HG03097 (cell line): ENCODE results near the gene PCP2.

Experiments used
- ATAC-seq: cut with Tn5 transposase; IDR thresholded peaks from one replicate; pipeline ENCODE4 v1.9.1; 2021; ENCODE audit not compliant: unreplicated experiment, low FRiP score

PCP2 gene

GRCh38 chr19:7640803-7641202, 7.3 kb upstream of the PCP2 start:
- no peak for ATAC-seq

GRCh38 chr19:7639863-7640348, 6.4 kb upstream of the PCP2 start:
- no peak for ATAC-seq

- ATAC-seq: no peak
Observed at GRCh38 chr19:7638802-7639465, 5.4 kb upstream of the PCP2 start.

GRCh38 chr19:7637374-7638256, 4.1 kb upstream of the PCP2 start:
- ATAC-seq: no peak

DNA sequence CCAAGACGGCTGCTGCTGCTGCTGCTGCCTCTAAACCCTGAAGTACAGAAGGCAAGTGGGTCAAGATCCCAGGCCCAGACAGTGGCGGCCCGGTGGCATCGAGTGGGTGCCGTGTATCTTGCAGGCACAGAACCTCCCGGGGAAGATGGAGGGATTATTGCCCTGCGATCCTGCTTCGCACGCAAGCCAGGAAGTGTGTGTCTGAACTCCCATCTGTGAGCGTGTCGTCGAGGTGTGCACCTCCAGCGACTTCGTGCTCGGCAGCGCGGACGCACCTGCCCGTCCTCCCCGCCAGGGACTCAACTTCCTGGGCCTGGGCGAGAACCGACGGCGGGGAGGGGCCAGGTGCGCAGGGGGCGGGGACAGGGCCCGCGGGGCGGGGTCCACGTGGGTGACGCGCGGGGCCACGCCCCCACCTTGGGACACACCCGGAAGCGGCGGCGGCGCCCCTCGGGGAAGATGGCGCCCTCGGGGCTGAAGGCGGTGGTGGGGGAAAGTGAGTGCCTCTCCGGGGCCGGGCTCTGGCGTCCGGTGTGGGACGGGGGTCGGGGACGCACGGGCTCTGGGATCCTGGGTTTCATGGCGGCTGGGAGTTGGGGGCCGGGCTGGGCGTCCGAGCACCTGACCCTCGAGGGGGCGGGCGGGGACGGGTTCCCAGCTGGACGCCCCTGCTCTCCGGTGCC, 3.3 kb upstream of the PCP2 start, which contains the start of gene STXBP2:
STXBP2 (plus strand) TSS at position 420 of the 683 bp plus-strand sequence; CDS start at position 460, 40 bp downstream.
- peak; percentile 52 for ATAC-seq

- no peak for ATAC-seq
Observed at GRCh38 chr19:7636317-7636690, 2.8 kb upstream of the PCP2 start.

DNA sequence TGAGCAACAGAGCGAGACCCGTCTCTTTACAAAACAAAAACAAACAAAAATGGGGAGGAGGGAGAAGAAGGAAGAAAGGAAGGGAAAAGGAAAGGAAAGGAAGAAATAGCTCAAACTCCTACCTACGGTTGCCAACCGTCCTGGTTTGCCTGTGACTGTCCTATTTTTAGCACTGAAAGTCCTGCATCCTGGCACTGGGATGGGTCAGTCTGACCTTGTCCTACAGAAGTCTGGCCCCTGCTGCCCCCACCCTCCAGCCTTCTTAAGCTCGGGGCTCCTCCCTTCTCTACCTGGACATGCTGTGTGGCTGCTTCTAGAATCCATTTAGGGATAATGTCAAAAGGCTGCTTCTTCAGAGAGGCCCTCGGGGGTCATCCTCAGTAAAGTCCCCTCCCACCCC, 2.2 kb upstream of the PCP2 start:
- ATAC-seq: no peak

DNA sequence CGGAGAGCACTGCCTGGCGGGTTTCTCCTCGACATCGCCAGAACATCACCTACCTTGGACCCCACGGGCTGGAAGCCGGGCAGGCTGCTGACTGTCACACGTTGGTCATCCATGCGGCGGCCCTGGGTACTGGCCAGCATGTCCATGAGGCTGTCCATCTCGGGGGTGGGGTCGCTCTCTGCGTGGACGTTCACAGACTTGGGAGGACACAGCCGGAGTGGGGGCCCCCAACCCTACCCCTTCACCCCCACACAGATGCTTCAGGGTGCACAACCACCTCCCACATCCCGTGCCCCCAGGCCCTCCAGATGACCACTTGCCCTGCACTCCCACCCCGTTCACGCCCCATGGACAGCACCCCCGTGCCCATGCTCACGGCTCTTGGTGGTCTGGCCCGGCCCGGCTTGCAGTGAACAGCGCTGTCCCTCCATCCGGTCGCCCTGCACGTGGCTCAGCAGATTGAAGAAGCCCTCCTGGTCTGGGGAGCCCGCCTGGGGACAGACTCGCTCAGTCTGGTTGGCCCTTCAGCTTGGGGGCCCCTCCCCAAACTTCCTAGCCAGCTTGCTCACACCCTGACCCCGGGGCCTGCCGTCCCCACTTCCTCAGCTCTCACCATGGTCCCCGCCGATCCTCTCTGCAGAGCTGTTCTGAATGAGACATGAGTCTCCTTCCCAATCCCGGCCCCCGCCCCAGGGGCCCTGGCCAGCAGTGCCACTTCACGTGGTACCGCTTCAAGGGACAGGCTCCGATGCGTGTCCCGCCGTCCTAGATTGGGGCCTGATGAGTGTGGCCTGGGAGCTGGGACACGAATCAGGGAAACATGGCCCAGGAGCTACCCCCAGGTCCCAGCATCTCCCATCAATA, 947 bp downstream of the PCP2 start:
- ATAC-seq: no peak

DNA sequence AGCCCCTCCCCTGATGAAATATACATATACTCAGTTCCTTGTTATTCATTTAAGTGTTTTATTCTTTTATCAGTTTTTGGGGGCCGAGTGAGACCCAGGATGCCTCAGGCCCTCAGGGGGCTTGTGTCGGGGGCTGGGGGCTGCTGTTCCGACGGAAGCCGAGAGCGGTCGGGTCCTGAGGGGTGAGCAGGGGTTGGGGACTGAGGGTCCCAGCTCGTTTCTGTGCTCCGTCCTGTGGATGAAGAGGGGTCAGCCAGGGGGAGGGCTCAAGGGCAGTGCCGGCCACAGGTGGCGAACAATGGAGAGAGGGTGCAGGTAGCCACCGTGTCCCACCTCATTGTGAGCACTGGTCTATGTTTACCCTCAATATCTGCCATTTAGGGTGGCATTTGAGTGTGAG, 1.9 kb downstream of the PCP2 start:
- no peak for ATAC-seq

DNA sequence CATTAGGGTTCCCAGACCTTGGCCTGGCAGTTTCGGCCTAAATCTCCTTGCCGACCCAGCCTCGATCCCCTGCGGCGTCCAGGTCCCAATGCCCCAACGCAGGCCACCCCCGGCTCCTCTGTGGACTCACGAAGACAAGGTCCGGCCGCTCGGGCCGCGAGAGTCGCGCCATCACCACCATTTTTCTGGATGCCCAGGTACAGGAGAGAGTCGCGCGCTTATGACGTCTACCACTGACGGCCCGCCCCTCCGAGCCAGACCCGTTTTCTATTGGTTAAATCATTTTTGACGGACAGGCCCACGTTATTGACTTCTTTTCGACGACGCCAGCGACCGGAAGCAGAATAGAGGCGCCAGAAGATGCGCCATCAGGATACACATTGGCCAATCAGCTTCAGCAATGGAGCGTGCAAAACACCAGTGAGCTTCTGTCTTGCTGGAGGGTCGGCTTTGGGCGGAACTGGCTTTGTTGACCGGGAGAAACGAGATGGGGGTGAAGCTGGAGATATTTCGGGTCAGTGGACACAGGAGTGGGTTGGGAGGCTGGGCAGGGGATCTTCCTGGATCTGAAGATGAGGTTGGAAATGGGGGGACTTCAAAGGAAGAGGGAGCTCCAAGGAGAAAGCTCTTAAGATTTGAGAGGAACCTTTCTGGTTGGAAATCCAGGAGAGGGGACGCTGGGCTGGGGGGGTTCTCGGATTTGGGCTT, 4.0 kb downstream of the PCP2 start, which contains the start of the genes PET100 and XAB2:
PET100 (plus strand) TSS at position 447 of the 708 bp plus-strand sequence; CDS start at position 488, 41 bp downstream.
XAB2 (minus strand) TSS at position 199 of the 708 bp plus-strand sequence; CDS start at position 181, 18 bp downstream.
- peak; percentile 81 for ATAC-seq

DNA sequence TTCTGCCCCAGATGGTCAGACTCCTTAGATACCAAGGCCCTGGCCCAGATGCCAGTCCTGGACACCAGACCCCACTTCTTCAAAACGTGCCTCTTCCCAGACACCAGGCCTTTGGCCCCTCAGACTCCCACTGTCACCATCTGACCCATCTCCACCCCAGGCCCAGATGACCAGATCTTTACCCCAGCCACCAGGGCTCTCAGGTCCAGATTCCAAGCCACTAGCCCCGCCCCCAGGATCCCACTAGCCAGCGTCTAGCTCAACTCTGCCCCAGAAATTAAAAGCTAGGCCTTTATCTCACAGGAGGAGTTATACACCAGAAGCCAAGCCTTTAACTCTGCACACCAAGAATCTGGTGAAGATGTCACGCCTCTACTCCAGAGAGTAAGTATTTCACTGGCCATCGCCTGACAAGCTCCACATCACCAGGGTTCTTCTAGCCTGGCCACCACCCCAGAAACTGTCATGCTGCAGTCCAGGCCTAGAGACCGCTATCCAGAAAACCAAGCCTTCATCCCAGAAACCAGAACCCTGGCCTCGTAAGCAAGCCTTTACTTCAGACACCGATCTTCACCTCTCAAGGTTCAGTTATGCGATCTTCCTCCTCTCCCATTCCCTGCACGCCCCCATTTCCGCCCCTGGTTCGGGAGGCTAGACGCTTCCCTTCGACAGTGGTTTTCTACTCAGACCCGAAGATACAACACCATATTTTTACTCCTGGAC, 4.8 kb downstream of the PCP2 start:
- no peak for ATAC-seq

DNA sequence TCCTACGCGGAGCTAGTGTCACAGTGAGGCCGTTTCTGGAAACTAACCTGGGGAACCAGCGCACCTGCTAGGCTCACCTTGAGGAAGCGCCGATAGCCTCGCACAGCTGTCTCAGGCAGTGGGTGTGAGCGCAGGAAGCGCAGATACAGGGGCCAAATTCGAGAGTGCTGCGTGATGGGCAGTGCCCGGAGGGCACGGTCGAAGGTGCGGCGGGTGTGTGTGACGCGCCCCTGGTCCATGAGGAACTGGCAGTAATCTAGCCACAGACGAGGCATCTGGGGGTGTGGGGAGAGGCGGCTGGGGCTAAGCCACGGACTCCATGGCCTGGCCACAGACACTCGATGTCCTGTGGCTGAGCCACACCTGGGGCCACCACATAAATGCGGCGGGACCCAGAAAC, 6.4 kb downstream of the PCP2 start:
- no peak for ATAC-seq

DNA sequence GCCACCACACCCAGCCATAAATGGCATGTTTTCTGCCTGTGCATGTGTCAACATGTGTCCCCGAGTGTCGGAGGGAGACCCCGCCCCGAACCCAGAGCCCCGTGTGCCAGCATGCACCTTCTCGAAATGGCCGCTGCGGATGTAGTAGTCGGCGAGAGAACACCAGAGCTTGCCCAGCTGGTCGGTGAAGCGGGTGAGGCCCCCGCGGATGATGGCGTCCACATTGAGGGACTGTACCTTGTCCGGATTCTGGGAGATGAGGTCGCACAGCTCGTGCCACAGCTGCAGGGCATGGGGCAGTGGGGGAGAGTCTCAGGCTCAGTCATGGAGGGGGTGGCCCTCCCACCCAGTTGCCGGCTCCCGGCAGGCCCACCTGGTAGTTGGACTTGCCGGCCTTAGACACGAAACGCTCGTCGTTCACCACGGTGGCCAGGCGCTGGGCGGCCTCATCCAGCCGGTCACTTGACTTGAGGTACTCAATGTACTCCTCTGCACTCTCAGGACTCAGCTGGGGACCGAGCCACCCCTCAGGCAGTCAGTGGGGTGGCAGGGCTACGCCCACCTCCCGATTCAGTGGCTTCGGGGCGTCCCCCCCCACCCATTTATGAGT, 7.7 kb downstream of the PCP2 start:
- no peak for ATAC-seq

DNA sequence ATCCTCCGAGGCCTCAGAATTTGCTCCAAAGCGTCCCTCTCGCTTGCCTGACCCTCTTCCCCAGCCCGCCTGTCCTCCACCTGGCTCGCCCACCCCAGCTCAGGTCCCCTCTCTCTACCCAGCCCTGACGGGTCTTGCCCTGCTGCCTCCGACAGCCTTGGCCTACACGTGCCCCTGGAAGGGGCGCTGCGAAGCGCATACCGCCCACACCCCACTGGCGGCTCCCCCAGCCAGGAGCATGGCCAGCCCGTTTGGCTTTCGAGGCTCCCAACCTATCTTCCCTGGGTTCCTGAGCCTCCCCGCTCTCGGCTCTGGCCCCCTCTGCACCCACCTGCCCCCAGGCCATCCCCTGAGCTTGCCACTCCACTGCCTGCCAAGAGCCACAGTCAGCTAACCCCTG, 8.7 kb downstream of the PCP2 start:
- ATAC-seq: no peak

DNA sequence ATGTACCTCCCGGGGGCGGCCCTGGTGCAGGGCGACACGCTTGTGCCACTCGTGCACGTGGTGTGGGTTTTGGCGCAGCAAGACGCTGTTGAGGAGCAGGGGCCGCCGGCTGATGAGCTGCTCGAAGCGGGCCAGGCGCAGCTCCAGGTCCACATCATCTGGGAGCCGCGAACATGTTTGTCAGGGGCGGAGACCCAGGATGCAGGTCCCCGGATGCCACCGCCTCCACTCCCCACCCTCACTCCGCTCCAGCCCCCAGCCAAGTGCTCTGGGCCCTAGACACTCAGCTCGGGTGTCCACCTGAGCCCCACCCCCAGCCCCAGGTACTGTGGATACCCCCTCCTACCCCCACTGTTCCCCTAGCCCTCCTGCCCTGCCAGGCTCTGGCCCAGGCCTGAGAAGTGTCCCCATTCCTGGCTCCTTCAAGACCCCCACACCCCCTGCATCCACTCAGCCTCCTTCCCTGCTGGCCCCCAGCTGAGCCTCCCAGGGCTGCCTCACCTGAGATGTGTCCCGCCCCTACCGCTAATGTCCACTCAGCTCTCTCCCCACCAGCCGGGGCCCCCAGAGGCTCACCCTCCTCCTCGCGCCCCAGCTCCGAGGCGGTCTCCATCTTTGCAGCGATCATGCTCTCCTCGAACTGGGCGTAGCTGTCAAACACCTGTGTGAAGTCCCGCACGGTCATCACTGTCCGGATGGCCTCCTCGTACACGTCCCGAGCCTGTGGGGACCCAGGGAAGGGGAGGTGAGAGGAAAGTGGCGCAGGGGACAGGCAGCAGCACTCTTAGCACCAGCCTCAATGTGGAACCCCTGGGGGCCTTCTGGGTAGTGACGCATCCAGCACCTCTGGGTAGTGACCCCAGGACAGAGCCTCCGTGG, 9.6 kb downstream of the PCP2 start:
- ATAC-seq: no peak

DNA sequence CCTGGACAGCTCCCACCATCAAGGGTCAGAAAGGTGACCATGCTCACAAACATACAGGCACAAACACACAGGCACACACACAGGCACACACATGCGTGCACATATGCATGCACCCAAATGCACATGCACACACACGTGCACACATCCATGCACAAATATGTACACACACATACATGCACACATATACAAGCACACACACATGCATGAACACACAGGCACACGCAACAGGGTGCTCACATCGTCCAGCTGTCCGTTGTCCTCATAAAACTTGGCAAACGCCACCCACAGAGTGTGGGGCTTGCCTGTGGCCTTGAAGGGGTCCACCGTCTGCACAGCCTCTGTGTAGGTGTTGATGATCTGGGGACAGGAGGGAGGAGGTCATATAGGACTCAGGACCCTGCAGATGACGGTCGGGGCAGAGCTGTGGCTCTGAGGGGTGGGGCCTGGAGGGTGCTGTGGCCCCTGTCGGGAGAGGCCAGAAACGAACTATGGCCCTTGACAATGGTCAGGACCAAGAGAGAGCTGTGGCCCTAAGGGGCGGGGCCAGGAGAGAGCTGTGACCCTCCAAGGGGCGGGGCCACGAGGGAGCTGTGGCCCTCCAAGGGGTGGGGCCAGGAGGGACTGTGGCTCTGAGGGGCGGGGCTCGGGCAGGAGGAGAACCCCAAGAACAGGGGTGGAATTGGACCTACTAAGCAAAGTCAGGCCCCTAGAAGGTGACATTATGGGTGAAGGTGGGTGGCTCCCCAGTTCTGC, 10.4 kb downstream of the PCP2 start:
- ATAC-seq: no peak
